ENCODE data around the gene SPATS2.

GRCh38 chr12:49442915-49443314 is 75.7 kb downstream of the SPATS2 start:
- TF ChIP-seq CTCF (IDR thresholded peaks at IDR 0.05; ENCODE audit: low read depth, low read length, poor library complexity, severe bottlenecking) = no peak
- no peak for TF ChIP-seq EZH2phosphoT487 (IDR thresholded peaks at IDR 0.05; ENCODE audit: borderline replicate concordance, low read length)
